ENCODE data around the gene TBC1D22A.

The TBC1D22A gene

GRCh38 chr22:47209547-47210023, 447.1 kb downstream of the TBC1D22A start:
- FAIRE-seq, result no peak

DNA sequence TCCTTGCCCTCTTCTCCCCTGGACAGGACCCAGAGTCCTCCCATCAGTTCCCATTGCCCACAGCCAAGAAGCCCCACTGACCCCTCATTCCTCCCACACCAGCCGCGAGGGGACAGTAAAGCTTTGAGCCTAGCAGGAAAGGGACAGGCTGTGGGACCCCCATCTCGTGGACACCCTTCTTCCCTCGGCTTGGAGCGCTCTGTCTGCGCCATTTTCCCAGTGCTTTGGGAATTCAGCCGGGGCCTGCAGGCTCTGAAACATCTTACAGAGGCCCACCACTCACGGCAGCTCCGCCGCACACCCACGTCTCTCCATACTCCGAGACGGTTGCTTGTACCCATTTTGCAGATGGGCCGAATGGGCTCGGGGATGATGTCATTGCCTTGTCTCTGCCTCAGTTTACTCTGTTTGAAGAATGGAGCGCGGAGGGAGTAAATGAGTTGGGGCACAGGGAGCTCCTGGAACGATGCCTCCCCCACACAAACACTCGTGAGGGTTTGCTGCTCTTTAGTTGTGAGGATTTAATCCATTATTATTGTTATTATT, 447.7 kb downstream of the TBC1D22A start:
- no peak for FAIRE-seq

- FAIRE-seq, result no peak
Measured at GRCh38 chr22:47210686-47211085, 448.2 kb downstream of the TBC1D22A start.

DNA sequence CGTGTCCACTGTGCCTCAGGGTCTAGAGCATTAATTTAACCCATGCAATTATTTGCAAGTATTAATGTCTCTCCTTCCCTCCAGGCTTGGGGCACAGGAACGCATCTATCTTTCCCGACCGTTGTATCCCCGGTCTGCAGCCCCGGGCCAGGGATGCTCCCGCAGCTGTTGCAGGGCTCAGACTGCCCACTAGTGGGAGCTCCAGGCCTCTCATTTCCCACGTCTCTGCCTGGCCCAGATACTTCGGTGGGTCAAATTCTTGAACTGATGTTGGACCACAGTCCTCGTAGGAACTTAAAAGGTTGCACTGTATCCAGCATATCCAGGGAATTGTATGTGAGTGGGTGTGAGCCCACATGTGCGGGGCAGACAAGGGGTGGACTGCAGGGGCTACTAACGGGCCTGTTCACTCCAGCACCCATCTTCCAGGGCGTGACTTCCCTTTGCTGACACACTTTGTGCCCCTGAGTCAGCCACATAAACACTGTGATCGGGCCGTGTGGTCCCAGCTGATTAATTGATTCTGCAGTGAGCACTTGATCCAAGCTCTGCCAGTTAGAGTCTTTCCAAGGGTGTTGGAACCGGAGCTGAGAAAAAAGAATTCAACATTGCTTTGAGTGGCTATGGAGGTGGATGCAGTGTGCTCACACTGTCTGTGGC, 451.3 kb downstream of the TBC1D22A start:
- FAIRE-seq, result no peak

DNA sequence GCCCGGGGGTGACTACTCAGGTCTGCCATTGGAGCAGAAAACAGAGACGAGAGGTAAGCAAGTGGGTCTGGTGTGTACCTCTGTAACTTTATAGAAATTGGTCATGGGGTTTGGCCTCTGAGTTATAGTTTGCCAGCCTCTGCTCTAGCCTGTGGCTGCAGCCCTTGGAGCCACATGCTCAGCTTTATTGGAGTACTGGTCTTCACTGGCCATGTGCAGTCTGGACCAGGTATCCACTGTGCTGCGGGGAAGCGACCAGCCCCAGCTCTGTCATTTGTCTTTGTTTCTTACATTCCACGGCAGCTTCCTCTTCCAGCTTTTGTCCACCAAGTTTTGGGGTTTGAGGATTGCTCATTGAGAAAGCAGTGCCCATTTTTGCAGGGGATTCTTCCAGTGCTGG, 453.4 kb downstream of the TBC1D22A start:
- no peak for FAIRE-seq

DNA sequence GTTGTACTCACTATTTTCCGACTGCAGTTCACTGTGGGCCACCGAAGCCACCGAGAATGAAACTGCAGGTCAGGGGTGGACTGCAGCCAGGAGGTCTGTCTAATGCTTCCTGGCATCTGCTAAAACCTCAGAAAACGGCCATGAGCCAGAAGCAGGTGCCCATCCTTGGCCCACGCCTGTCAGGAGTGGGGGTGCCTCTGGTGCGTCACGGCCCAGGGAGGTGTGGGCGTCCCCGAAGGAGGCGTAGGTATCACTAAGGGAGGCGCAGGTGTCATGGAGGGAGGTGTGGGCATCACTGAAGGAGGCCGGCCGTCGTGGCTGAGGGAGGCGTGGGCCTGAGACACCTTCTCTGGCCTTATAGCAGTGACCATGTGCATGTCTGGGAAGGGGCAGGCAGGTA, 456.2 kb downstream of the TBC1D22A start:
- no peak for FAIRE-seq

GRCh38 chr22:47219789-47220188, 457.3 kb downstream of the TBC1D22A start:
- FAIRE-seq, result no peak

- no peak for FAIRE-seq
Measured at GRCh38 chr22:47220752-47221151, 458.3 kb downstream of the TBC1D22A start.

- FAIRE-seq, result no peak
Measured at GRCh38 chr22:47221840-47222615, 459.6 kb downstream of the TBC1D22A start.

All from colon (tissue), 2 donors.